HG03469 (cell line): ENCODE data around the gene MIS18BP1.
"Not testable (repeated sequence)": the region's sequence is repeated elsewhere in the genome, so short reads cannot be mapped to it uniquely, and the experiment has no call there.

ENCODE experiments used
- ATAC-seq: cut with Tn5 transposase; IDR thresholded peaks from one replicate; pipeline ENCODE4 v1.9.1; 2021; ENCODE audit warnings: mild to moderate bottlenecking, moderate library complexity, moderate number of reproducible peaks; ENCODE audit not compliant: unreplicated experiment

The MIS18BP1 gene

GRCh38 chr14:45253070-45253753, at the start of gene MIS18BP1:
Gene MIS18BP1, minus strand, starts transcription at chr14:45253202. Its CDS starts 5,916 bp downstream, at chr14:45247286.
- ATAC-seq, result peak; percentile 50

DNA sequence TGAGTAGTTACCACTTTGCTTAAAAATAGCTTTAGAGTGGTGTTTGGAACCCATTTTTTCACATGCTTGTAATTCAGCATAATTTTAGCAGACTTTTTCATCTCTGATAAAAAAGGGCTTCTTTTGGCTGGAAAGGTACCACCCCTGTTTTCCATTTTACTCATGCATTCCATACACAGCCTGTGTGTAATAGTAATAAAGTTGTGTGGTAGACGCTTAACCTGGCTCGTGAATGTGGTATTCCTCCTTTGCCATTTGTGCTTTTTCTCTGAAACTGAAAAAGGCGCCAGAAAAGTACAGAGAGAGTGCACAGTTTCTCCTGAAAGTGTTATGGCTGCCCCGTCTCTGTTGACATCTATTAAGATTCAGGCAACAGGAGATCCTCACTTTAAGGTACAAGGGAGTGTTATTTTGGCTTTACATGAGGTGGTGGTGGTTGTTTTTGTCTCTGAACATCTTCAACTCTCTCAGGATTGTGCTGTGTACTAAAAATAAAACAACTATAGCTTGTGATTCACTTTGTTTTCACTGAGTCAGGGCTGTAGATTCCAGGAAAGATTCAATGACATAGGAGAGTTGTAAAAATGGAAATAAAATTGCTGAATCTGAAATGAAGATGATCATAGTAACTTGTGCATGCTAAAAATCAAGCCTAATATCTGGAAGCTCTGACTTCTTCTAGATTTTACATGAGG, 45.6 kb upstream of the MIS18BP1 start:
- no peak for ATAC-seq

- not testable (repeated sequence) for ATAC-seq
Measured at GRCh38 chr14:45294796-45295195, 41.8 kb upstream of the MIS18BP1 start.

GRCh38 chr14:45290547-45290946, 37.5 kb upstream of the MIS18BP1 start:
- ATAC-seq, result no peak

GRCh38 chr14:45287610-45288009, 34.6 kb upstream of the MIS18BP1 start:
- ATAC-seq, result no peak

DNA sequence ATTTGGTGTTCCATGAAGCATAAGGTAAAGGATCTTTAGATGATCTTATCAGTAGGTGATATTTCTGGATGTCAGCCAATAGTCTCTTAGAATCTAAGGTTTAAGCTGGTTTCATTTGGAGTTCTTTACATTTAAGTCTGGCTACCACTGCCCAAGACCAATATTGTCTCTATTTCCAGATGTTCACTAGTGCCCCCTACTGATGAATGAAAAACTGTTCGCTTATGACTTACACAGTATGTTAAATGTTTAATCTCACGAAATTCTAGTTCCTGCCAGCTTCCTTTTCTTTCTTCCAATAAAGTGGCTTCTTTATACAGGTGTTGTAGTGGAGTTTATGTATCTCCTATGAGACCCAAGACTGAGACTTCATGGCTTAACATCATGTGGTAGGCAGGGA, 31.8 kb upstream of the MIS18BP1 start:
- ATAC-seq, result no peak

DNA sequence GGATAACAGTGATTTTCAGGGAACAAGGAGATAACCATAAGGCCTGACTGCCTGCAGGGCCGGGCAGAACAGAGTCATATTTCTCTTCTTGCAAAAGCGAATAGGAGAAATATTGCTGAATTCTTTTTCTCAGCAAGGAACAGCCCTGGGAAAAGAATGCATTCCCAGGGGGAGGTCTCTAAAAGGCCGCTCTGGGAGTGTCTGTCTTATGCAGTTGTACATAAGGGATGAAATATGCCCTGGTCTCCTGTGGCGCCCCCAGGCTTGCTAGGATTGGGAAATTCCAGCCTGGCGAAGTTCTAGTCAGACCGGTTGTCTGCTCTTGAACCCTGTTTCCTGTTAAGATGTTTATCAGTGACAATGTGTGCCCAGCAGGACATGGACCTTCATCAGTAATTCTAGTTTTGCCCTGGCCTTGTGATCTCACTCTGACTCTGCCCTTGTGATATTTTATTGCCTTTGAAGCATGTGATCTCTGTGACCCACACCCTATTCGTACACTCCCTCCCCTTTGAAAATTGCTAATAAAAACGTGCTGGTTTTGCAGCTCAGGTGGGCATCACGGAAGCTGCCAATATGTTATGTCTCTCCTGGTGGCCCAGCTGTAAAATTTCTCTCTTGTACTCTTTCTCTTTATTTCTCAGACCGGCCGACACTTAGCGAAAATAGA, 28.9 kb upstream of the MIS18BP1 start:
- ATAC-seq, result not testable (repeated sequence)

GRCh38 chr14:45271858-45272537, 19.0 kb upstream of the MIS18BP1 start:
- ATAC-seq, result no peak

DNA sequence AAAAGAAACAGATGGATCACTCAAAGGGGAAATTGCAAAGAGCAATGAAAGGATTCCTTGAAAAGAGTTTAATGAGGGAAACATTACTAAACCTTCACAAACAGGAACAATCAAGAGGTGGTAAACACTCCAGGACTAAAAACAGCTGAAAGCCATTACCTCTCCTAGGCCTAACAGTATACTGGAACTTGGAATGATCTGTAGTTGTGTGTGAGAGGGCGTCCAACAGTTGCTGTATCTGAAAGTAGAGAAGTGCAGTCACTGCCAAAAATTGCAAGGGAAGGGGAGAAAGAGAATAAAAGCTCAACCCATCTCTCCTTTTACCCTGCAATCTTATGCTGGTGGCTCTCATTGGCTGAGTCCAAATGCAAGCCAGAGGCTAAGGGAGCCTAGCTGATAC, 17.0 kb upstream of the MIS18BP1 start:
- no peak for ATAC-seq

GRCh38 chr14:45267071-45267470, 14.1 kb upstream of the MIS18BP1 start:
- no peak for ATAC-seq

- no peak for ATAC-seq
Measured at GRCh38 chr14:45262637-45263036, 9.6 kb upstream of the MIS18BP1 start.

GRCh38 chr14:45261209-45261608, 8.2 kb upstream of the MIS18BP1 start:
- no peak for ATAC-seq

GRCh38 chr14:45258805-45259204, 5.8 kb upstream of the MIS18BP1 start:
- ATAC-seq, result no peak

DNA sequence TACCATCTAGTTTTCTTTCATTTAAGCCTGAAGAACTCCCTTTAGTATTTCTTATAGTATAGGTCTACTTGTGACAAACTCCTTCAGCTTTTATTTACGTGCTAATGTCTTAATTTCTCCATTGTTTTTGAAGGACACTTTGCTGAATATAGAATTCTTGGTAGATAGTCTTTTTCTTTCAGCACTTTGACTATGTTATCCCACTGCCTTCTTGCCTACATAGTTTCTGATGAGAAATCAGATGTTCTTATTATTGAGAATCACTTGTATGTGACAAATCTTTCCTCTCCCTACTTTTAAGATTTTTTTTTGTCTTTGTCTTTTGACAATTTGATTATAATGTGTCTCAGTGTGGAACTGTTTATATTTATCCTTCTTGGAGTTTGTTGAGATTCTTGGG, 5.1 kb upstream of the MIS18BP1 start:
- no peak for ATAC-seq

DNA sequence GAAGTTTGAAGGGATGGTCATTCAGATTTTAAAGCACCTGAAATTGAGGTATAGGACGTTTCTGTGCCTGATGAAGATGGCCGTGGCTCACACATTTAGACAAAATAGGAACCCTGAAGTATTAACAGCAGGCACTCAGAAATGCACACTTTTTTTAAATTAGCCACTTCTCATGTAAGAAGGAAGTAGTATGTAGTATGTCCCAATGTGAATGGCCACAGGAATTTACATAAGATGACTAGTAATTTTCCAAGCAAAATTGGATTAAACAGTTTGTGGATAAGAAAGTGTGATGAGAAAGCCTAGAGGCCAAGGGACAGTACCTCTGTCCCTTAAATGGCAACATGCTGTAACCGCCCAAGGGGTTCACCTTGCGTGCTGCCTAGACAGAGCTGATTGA, 1.8 kb upstream of the MIS18BP1 start:
- no peak for ATAC-seq

DNA sequence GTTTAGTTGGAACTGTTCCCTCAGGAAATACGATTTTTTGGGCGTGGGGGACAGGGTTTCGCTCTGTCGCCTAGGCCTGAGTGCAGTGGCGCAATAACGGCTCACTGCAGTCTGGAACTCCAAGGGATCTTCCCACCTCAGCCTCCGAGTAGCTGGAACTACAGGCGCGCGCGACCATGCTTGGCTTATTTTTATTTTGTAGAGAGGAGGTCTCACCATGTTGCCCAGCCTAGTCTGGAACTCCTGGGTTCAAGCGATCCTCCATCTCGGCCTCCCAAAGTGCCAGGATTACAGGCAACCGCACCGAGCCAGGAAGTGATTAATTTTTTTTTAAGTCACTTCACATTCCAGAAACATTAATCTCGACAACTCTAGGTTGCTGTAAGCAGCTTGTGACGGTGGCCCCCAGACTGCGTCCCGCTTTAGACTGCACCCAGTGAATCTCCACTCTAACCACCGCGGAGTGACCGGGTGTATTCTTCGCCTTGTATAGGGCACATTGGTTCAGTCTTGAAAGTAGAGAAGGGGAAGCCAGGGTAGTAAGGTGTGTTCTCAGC, 830 bp upstream of the MIS18BP1 start:
- ATAC-seq, result no peak

GRCh38 chr14:45252366-45253069, 484 bp downstream of the MIS18BP1 start:
- no peak for ATAC-seq

GRCh38 chr14:45251912-45252311, 1.1 kb downstream of the MIS18BP1 start:
- peak; percentile 71 for ATAC-seq

- no peak for ATAC-seq
Measured at GRCh38 chr14:45249856-45250575, 3.0 kb downstream of the MIS18BP1 start.

GRCh38 chr14:45247427-45247826, 5.6 kb downstream of the MIS18BP1 start:
- no peak for ATAC-seq
